HepG2 (cell line): ENCODE measurements around the gene TPBGL. TPM values are rescaled to one million over a fixed set of nuclear protein-coding genes. Genes with fewer than 3 reads are reported as not detected.

ENCODE experiments used
- BCL3 ChIP-seq: sonication (generic); formaldehyde crosslinking; IDR thresholded peaks from 2 replicates; pipeline ENCODE4 v1.5.1; 2020; ENCODE audit warnings: mild to moderate bottlenecking, missing genetic modification reagents, moderate library complexity
- CENPT ChIP-seq: sonication (generic); formaldehyde crosslinking; IDR thresholded peaks from 2 replicates; pipeline ENCODE4 v1.8.0; 2022; ENCODE audit warnings: low read depth, mild to moderate bottlenecking, moderate library complexity, missing genetic modification reagents
- IKZF4 ChIP-seq: sonication (generic); formaldehyde crosslinking; IDR thresholded peaks from 2 replicates; pipeline ENCODE4 v1.5.1; 2020; ENCODE audit warnings: borderline replicate concordance, mild to moderate bottlenecking, low read depth, missing genetic modification reagents; ENCODE audit errors: not compliant biosample characterization
- JARID2 ChIP-seq: sonication (generic); formaldehyde crosslinking; IDR thresholded peaks from 2 replicates; pipeline ENCODE4 v1.8.1; 2023; ENCODE audit warnings: missing genetic modification reagents, inconsistent platforms; ENCODE audit not compliant: insufficient replicate concordance
- KDM5B ChIP-seq: sonication (generic); formaldehyde crosslinking; IDR thresholded peaks from 2 replicates; pipeline ENCODE4 v1.4.0; 2020; ENCODE audit warnings: missing genetic modification reagents, mild to moderate bottlenecking, borderline replicate concordance
- KLF12 ChIP-seq: sonication (generic); formaldehyde crosslinking; IDR thresholded peaks from 2 replicates; pipeline ENCODE4 v1.4.0; 2020; ENCODE audit warnings: missing genetic modification reagents, borderline replicate concordance
- SMYD3 ChIP-seq: sonication (generic); formaldehyde crosslinking; IDR thresholded peaks from 2 replicates; pipeline ENCODE4 v1.8.1; 2023; ENCODE audit warnings: mild to moderate bottlenecking, missing genetic modification reagents
- SPEN ChIP-seq: sonication (generic); formaldehyde crosslinking; IDR thresholded peaks from 2 replicates; pipeline ENCODE4 v1.5.1; 2020; ENCODE audit warnings: low read depth, mild to moderate bottlenecking, missing genetic modification reagents
- TAF15 ChIP-seq: fragments of 200-400 bp; formaldehyde crosslinking; IDR thresholded peaks from one replicate; pipeline ENCODE4 v1.6.1; 2018; ENCODE audit warnings: mild to moderate bottlenecking, low read depth, low read length; ENCODE audit not compliant: poor library complexity, severe bottlenecking
- TFDP2 ChIP-seq: sonication (generic); formaldehyde crosslinking; IDR thresholded peaks from 2 replicates; pipeline ENCODE4 v1.4.0; 2020; ENCODE audit warnings: missing genetic modification reagents
- TSC22D2 ChIP-seq: sonication (generic); formaldehyde crosslinking; IDR thresholded peaks from 2 replicates; pipeline ENCODE4 v1.5.1; 2020; ENCODE audit warnings: missing genetic modification reagents, mild to moderate bottlenecking, borderline replicate concordance
- ZBTB44 ChIP-seq: sonication (generic); formaldehyde crosslinking; IDR thresholded peaks from 2 replicates; pipeline ENCODE4 v1.4.0; 2020; ENCODE audit warnings: missing genetic modification reagents
- ZBTB7B ChIP-seq: sonication (generic); formaldehyde crosslinking; IDR thresholded peaks from 2 replicates; pipeline ENCODE4 v1.4.0; 2020; ENCODE audit warnings: missing genetic modification reagents
- ZNF24 ChIP-seq: fragments of 450-650 bp; IDR thresholded peaks from 2 replicates; pipeline ENCODE4 v1.6.1; 2017; ENCODE audit warnings: antibody characterized with exemption, mild to moderate bottlenecking
- ZNF33B ChIP-seq: sonication (generic); formaldehyde crosslinking; IDR thresholded peaks from 2 replicates; pipeline ENCODE4 v1.5.1; 2020; ENCODE audit warnings: mild to moderate bottlenecking, missing genetic modification reagents
- ZNF441 ChIP-seq: sonication (generic); formaldehyde crosslinking; IDR thresholded peaks from 2 replicates; pipeline ENCODE4 v1.7.0; 2021; ENCODE audit warnings: missing genetic modification reagents, borderline replicate concordance
- ZNF556 ChIP-seq: sonication (generic); formaldehyde crosslinking; IDR thresholded peaks from 2 replicates; pipeline ENCODE4 v1.4.0; 2020; ENCODE audit warnings: mild to moderate bottlenecking, missing genetic modification reagents, borderline replicate concordance
- ZNF558 ChIP-seq: sonication (generic); formaldehyde crosslinking; IDR thresholded peaks from 2 replicates; pipeline ENCODE4 v1.9.0; 2022; ENCODE audit warnings: mild to moderate bottlenecking, missing genetic modification reagents, borderline replicate concordance
- ZNF772 ChIP-seq: sonication (generic); formaldehyde crosslinking; IDR thresholded peaks from 2 replicates; pipeline ENCODE4 v1.5.0; 2020; ENCODE audit warnings: mild to moderate bottlenecking, missing genetic modification reagents
- ZNF784 ChIP-seq: sonication (generic); formaldehyde crosslinking; IDR thresholded peaks from 2 replicates; pipeline ENCODE4 v1.5.1; 2020; ENCODE audit warnings: missing genetic modification reagents, mild to moderate bottlenecking, borderline replicate concordance
- polyA plus RNA-seq, 8 experiments: library from polyadenylated mRNA; depleted of rRNA in 3 of 8; stranded (reverse) in 7 of 8; unstranded in 1 of 8; fragments of >200 nt; fragmentation: Illumina TruSeq in 4 of 8; extraction: Trizol in 4 of 8; gene quantifications; 2 replicates each; pipeline versions ENCODE4 v1.2.1 to v1.2.3, GENCODE V29; 2011 to 2016; ENCODE audit warnings: low read depth in 4 of 8, missing spikeins in 1 of 8, mixed read lengths in 1 of 8; ENCODE audit not compliant: insufficient read depth in 1 of 8
- total RNA-seq, 5 experiments: library from RNA; depleted of rRNA; stranded (reverse); fragments of >200 nt; fragmentation: Illumina TruSeq; extraction: Trizol; gene quantifications; 2 replicates each; pipeline ENCODE4 v1.2.3, GENCODE V29; 2016; ENCODE audit warnings: low read depth in 1 of 5

Gene TPBGL
- total and polyA plus RNA-seq, 2 of the 13 experiments (the other 11 are each of a cell fraction or from before 2014, with no cell fraction given), result not detected

- TF ChIP-seq SPEN (CRISPR knock-in tag) (peak; percentile 32; the same call in 1 of the 2 replicates), IKZF4 (CRISPR knock-in tag) (peak; percentile 61), JARID2 (CRISPR knock-in tag) (no peak), ZNF441 (CRISPR knock-in tag) (peak; percentile 69; the same call in 1 of the 2 replicates), KLF12 (CRISPR knock-in tag) (no peak), ZBTB7B (CRISPR knock-in tag) (no peak), BCL3 (CRISPR knock-in tag) (peak; percentile 77; the same call in 1 of the 2 replicates), TAF15 (no peak), ZNF558 (peak; percentile 71; the same call in 1 of the 2 replicates), ZNF33B (CRISPR knock-in tag) (no peak), ZNF24 (no peak), ZNF556 (CRISPR knock-in tag) (no peak), CENPT (CRISPR knock-in tag) (0 out of 2 replicates have a peak, but pooled peaks have one; percentile 20), KDM5B (CRISPR knock-in tag) (no peak), ZNF784 (CRISPR knock-in tag) (peak; percentile 67), TSC22D2 (CRISPR knock-in tag) (peak; percentile 41; the same call in 1 of the 2 replicates), ZNF772 (CRISPR knock-in tag) (peak; percentile 37; the same call in 1 of the 2 replicates), SMYD3 (CRISPR knock-in tag) (no peak), ZBTB44 (0 out of 2 replicates have a peak, but pooled peaks have one; percentile 21), TFDP2 (CRISPR knock-in tag) (peak; percentile 31; the same call in 1 of the 2 replicates)
These were observed 697 bp downstream of the TPBGL start (continued) for GRCh38 chr11:75241036-75241905.
